Suprapubic skin (tissue), 3 donors: ENCODE measurements around the gene RGS17.

Source experiments
- EP300 ChIP-seq: sonication (generic); formaldehyde crosslinking; IDR thresholded peaks from one replicate; pipeline ENCODE4 v1.6.1; 2017; ENCODE audit warnings: antibody characterized with exemption
- POLR2A ChIP-seq, 2 donors: fragments of 450-650 bp; IDR thresholded peaks; one replicate each; pipeline ENCODE4 v1.6.1; 2017; ENCODE audit warnings: antibody characterized with exemption in 2 of 2, mild to moderate bottlenecking in 2 of 2, moderate library complexity in 2 of 2
- TF ChIP-seq, protein P1 (sequence below), 2 donors: fragments of 200-600 bp in 1 of 2; fragments of 450-650 bp in 1 of 2; sonication (generic) in 1 of 2; IDR thresholded peaks; one replicate each; pipeline ENCODE4 v1.5.1; 2016 to 2019; ENCODE audit warnings: antibody characterized with exemption in 2 of 2, mild to moderate bottlenecking in 1 of 2, moderate library complexity in 1 of 2

DNA sequence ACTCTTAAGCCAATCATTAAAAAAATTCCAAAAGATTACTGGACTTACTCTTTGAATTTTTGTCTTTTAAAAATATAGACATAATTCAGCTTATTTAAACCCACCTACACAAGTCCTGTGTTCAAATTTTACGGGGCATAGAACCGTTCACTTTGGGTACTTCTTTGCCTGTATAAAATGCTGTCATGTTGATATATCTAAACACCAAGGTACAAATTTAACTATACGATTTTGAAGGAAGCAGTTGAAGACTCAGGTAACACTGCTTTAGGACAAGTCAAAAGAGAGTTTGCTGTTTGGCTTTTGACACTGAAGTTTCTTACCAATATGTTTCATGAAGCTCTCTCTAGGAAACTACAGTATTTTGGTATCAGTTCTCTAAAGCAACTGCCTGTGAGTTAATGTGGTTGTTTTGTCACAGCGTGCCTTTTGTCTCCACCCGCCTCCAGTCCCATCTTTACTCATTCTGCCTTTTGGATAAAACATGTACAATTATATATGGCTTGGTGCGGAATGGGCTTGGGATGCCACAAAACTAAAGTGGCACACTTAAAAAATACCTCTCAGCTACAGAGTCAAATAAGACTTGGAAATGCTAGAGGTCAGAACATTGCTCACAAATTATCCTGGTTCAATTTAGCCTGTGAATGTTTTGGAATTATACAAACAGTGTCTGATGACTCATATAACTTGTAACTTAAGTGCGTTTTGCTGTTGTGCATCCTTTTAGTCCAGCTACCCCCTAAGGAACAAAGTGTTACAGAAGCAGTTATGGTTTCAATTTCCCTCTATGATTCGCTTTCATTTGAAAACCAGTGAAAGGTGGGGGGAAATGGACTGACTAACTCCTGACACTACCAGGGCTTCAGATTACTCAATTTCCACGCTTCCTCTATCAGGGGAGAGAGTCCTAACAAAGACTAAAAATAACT is 38.7 kb downstream of the RGS17 start:
- TF ChIP-seq, protein P1, sequence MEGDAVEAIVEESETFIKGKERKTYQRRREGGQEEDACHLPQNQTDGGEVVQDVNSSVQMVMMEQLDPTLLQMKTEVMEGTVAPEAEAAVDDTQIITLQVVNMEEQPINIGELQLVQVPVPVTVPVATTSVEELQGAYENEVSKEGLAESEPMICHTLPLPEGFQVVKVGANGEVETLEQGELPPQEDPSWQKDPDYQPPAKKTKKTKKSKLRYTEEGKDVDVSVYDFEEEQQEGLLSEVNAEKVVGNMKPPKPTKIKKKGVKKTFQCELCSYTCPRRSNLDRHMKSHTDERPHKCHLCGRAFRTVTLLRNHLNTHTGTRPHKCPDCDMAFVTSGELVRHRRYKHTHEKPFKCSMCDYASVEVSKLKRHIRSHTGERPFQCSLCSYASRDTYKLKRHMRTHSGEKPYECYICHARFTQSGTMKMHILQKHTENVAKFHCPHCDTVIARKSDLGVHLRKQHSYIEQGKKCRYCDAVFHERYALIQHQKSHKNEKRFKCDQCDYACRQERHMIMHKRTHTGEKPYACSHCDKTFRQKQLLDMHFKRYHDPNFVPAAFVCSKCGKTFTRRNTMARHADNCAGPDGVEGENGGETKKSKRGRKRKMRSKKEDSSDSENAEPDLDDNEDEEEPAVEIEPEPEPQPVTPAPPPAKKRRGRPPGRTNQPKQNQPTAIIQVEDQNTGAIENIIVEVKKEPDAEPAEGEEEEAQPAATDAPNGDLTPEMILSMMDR (IDR thresholded peaks at IDR 0.05), result no peak
- TF ChIP-seq POLR2A (IDR thresholded peaks at IDR 0.05) (no peak), EP300 (no peak)
